Activated CD8-positive, alpha-beta memory T cell treated with anti-CD3 and anti-CD28 coated beads for 4 hours (primary cell): ENCODE data around the gene CCDC167.
"Not testable (repeated sequence)": the region's sequence is repeated elsewhere in the genome, so short reads cannot be mapped to it uniquely, and the experiment has no call there.

Source experiments
- DNase-seq, 2 donors: peaks; one replicate each; pipeline ENCODE4 v3.0.0-alpha.2; 2020; ENCODE audit warnings: low read depth in 2 of 2

CCDC167 gene

DNA sequence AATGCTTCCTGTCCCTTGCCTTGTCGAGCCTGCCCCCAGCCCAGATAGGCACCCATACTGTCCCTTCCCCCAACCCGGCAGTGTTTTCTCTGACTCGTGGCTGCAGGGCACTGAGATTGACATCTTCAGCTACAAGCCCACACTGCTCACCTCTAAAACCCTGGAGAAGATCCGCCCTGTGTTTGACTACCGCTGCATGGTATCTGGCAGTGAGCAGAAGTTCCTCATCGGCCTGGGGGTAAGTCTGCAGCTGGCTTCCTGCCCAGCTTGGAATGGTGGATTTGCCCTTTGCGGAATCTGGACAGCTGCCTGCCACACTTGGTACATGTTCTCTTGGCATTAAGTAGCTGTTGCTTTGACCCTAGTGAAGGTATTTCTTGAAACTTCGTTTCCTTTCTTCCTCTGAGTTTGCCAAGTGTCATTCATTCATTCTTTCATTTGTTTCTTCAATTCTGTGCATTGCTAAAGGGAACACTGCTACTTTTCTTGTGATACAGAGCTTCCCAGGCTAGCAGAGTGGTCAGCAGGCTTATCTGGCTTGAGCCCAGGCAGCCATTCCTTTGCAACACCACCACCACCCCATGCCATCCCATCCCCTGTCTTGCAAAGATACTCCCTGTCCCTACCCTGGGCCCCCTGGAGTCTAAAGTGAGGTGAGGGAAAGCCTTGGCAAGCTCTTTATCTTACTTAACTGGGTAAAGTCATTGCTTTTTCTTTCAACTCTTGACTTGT, 26.2 kb downstream of the CCDC167 start:
- no peak for DNase-seq

- DNase-seq: no peak
Observed at GRCh38 chr6:37467718-37468117, 32.0 kb downstream of the CCDC167 start.

GRCh38 chr6:37463110-37463509, 36.6 kb downstream of the CCDC167 start:
- DNase-seq: no peak

- DNase-seq: no peak
Observed at GRCh38 chr6:37460805-37461204, 38.9 kb downstream of the CCDC167 start.

GRCh38 chr6:37459981-37460800, 39.5 kb downstream of the CCDC167 start:
- no peak for DNase-seq

- DNase-seq: no peak
Observed at GRCh38 chr6:37456816-37457560, 42.7 kb downstream of the CCDC167 start.

DNA sequence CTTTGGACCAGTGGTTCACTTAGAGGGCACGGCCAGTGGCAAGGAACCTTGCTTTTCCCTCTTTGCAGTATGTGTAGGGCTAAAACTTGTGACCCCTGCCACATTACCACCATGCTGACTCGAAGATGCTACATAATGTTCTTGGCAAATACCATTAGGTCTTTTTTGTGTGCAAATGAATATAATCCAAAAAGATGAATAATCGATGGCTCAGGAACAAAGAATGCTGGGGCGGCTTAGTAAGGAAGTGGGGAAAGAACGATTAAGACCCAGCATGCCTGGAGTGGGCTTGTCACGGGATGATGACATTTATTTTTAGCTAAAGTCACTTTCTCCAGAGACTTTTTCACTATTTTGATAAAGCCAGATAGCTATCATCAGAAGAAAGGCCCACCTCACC, 43.6 kb downstream of the CCDC167 start:
- DNase-seq: no peak

- no peak for DNase-seq
Observed at GRCh38 chr6:37454420-37455140, 45.1 kb downstream of the CCDC167 start.

DNA sequence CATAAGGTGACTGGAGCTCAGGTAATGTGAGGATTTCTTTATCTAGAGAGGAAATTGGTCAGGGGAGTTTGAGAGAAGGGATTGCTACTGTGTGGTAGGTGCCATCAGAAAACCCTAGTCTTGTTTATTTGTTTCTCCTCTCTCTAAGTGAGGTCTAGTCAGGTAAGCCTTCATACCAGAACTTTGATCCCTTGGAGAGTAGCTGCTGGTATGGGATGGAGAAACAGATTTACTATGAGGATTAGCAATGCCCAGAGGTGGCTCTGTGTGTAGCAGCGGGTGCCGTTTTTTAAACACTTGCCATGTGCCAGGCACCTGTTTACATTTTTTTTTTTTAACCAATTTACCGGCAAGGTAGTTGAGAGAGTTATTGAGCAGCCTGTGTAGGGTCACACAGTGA, 47.2 kb downstream of the CCDC167 start:
- DNase-seq: no peak

GRCh38 chr6:37451441-37452193, 48.1 kb downstream of the CCDC167 start:
- no peak for DNase-seq

DNA sequence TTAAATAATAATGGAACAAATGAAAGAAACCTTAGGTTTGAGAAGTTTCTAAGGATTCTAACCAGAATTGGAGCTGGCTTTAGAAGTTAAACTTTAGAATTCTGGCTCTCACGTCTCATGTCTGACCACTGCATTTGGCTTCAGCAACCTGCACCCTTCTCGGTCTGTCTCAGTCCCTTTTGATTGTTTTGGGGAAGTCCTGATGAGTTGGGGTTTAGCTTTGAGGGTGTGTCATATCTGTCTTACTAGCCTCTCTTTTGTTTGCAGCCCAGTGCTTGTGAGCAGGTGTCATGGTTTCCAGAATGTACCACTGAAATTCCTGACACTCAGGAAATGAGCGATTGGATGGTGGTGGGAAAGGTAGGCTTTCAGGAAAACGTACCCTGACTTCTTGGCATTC, 49.7 kb downstream of the CCDC167 start:
- no peak for DNase-seq

- DNase-seq: not testable (repeated sequence)
Observed at GRCh38 chr6:37443216-37443542, 56.5 kb downstream of the CCDC167 start.

DNA sequence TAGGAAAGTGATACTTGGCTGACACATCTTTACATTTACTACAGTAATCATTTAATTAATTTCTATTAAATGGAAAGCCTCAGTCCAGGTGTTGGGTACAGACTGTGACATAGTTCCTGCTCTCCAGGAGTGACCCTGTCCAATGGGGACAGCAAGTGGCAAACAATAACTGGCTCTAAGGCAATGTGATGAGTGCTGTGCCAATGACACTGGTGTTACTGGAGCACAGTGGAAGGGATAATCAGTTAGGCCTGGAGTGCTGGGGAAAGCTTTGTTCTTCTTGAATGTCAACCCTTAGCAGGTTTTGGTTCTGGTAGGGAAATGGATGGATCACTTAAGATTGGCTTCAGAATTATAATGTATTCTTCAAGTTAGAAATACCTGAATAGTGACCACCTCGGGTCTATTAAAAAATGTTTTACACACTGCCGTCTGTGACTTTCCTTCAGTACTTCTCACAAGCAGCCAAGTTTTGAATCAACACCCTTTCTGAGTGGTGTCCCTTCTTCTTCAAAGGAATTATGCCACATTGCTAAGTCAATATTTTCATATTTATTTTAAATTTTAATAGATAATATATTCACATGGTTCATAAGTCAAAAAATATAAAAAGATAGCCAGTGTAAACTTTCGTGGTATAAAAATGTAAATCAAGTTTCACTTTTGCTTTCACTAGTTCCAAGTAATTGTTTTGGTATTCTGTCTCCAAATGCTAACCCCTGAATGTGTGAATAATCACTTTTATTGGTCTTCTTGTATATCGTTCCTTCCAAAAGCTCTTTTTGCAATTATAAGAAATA, 57.1 kb downstream of the CCDC167 start:
- no peak for DNase-seq

- no peak for DNase-seq
Observed at GRCh38 chr6:37441651-37442050, 58.0 kb downstream of the CCDC167 start.

DNA sequence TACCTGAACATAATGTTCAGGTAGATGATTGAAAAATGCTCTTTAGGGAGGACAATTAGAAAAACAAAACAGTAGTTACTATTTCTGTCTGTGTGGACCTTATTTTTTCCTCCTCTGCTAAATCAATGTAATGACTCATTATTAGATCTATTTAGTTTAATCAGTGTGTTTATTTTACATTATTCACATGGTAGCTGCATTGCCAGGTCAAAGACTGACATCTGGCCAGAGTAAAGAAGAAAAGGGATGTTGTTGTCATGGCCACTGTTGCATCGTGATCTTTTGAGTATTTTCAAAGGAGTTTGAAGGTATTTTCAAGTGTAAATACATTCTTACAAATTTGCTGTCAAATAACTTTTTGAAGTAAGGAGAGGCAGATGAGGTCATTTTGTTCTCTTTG, 60.8 kb downstream of the CCDC167 start:
- no peak for DNase-seq

DNA sequence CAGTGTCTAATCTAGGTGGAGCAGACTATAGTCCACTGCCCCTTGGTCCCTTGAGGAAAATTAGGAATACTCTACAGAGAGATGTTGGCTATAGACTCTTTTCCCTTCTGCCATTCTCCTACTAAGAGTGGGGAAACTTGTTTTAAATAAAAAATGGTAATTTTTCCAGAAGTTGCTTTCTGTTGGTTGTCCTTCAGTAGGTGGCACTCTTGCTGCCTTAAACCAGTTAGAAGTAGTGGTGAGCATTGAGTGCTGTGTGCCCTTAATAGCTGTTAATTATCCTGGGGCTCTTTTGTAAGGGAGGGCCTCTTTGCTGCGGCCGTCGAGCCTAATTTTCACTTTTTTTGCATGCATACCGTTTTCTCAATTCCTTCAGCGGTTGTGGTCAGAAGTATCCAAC, 63.9 kb downstream of the CCDC167 start:
- DNase-seq: no peak

DNA sequence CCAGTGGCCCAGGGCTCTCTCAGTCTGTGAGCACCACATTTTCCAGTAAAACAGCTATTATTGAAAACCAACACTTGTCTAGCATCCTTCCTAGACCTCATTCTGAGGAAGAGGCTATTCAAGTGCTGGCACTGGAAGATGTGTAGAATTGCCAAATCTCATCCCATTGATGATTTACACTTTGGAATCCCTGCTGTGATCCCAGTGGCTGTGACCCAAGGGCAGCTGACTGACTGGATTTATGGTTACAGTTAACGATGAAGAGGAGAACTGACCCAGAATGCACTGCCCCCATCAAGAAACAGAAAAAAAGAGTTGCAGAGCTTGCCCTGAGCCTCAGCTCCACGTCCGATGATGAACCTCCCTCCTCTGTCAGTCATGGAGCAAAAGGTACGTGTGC, 64.3 kb downstream of the CCDC167 start:
- DNase-seq: no peak

DNA sequence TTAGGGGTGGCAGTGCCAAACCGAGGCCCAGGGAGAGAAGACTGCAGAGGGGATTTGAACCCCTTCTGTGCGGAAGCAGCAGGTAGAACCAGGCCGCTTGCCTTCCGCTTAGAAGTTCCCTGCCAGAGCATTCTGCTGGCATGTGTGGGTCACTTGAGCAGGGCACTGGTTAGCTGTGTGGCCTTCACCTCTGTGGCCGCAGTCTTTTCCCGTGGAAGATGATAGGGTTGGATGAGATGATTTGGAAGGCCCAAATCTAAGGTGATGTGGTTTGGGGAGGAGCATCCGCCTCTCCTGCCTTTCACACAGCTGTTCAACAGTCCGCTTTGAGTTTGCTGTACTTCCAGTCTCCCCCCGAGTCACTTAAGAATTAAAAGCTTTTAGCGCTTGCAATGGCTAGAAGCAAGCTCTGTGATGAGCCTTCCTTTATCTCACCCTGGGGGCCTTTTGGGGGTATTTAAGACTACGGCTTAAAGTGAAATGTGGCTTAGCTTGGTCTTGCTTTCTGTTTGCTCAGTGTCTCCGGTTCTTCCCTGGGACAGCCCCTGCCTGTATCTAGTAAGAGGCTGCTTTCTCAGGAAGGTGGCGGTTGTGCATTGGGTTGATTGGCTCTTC, 65.9 kb downstream of the CCDC167 start:
- peak; percentile 2 to 9 for DNase-seq
